ENCODE results near the gene KIRREL1. TPM values are rescaled to one million over a fixed set of nuclear protein-coding genes. Genes with fewer than 3 reads are reported as not detected.

The KIRREL1 gene
- total and polyA plus RNA-seq, 2 experiments from 2014 or later: 5.1 to 35.2 TPM

DNA sequence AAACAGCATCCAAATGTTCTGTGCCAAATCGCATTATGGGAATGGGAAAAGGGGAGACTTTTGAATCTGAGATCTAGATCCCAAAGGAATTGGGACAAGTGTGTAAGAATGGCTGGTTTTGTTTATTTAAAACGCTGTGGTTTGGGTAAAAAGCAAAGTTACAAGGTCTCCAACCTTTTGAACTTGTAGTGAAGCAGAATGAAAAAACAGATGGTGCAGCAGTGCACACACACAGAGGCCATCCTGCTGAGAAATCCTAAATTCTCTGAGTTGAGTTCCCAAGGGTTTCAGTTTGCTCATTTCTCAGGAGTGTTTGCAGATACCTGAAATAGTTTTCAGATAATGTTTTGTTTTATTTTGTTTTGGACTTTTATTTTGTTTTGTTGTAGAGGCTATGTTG, 107.1 kb downstream of the KIRREL1 start:
- Mint-ChIP-seq H3K27ac (no peak overlapping the region), H3K27me3 (ENCODE audit: insufficient read depth, low read depth, poor library complexity) (peaks cover 16% of the 10 kb centered on the region), H3K9me3 (no peaks in the 10 kb centered on the region), H3K4me1 (peaks cover 91% of the 10 kb centered on the region), H3K36me3 (ENCODE audit: low read depth) (peaks cover 12% of the 10 kb centered on the region), H3K4me3 (no peak overlapping the region)
- Histone ChIP-seq H3K79me2 (replicated peaks; ENCODE audit: insufficient read depth) (no peaks in the 10 kb centered on the region), H3K27ac (ENCODE audit: low read depth) (no peak overlapping the region), H3K9me2 (ENCODE audit: insufficient read depth) (no peaks in the 10 kb centered on the region), H3K4me2 (no peak overlapping the region), H3K36me3 (ENCODE audit: insufficient read depth) (no peaks in the 10 kb centered on the region), H3K4me1 (ENCODE audit: insufficient read depth) (peaks cover 78% of the 10 kb centered on the region), H3K27me3 (ENCODE audit: insufficient read depth) (no peaks in the 10 kb centered on the region), H3K4me3 (no peak overlapping the region), H2AFZ (no peak overlapping the region), H3F3A (replicated peaks; ENCODE audit: low read depth) (peaks cover 5% of the 10 kb centered on the region; the same call in 1 of the 2 replicates), H4K20me1 (replicated peaks; ENCODE audit: insufficient read depth) (no peaks in the 10 kb centered on the region)
- ATAC-seq: no peak
- no peak for DNase-seq (ENCODE audit: low spot score)
- TF ChIP-seq, protein P1, sequence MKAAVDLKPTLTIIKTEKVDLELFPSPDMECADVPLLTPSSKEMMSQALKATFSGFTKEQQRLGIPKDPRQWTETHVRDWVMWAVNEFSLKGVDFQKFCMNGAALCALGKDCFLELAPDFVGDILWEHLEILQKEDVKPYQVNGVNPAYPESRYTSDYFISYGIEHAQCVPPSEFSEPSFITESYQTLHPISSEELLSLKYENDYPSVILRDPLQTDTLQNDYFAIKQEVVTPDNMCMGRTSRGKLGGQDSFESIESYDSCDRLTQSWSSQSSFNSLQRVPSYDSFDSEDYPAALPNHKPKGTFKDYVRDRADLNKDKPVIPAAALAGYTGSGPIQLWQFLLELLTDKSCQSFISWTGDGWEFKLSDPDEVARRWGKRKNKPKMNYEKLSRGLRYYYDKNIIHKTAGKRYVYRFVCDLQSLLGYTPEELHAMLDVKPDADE (IDR thresholded peaks at IDR 0.05): no peak
- TF ChIP-seq POLR2AphosphoS5 (IDR thresholded peaks at IDR 0.05; ENCODE audit: low read depth): no peak

DNA sequence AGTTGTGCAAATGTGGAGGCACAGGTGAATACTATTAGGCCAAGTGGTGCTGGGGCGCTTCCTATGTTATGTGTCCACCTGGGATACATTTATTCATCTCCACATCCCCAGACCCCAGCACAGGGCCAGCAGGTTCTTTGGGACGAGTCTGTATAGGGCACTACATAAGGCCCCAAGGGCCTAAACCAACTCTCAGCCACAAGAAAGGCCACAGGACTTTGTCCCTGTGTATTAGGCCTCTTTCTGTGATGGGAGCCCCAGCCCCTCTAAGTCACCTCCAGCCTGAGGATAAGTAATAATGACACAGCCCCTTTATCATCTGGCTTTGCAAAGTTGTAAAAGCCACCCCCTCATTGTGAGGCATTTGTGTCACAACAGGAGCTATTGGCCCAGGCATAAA, 108.0 kb downstream of the KIRREL1 start:
- no peaks in the 10 kb centered on the region for H3K36me3 ChIP-seq (ENCODE audit: insufficient read depth)
- H3F3A ChIP-seq (replicated peaks; ENCODE audit: low read depth): peaks cover 5% of the 10 kb centered on the region; the same call in 1 of the 2 replicates
- H3K4me1 Mint-ChIP-seq: peaks cover 94% of the 10 kb centered on the region
- peak overlapping the region; percentile 55; the same call in 1 of the 2 replicates for H3K27ac Mint-ChIP-seq
- H3K79me2 ChIP-seq (replicated peaks; ENCODE audit: insufficient read depth): no peaks in the 10 kb centered on the region
- TF ChIP-seq ZNF114 (CRISPR knock-in tag; IDR thresholded peaks at IDR 0.05): no peak
- TF ChIP-seq, protein P1 (IDR thresholded peaks at IDR 0.05): no peak
- no peak overlapping the region for H3K4me3 Mint-ChIP-seq
- H3K9me2 ChIP-seq (ENCODE audit: insufficient read depth): no peaks in the 10 kb centered on the region
- peak overlapping the region; percentile 63; the same call in 1 of the 2 replicates for H3K4me2 ChIP-seq
- ATAC-seq: no peak
- DNase-seq (ENCODE audit: low spot score): no peak
- no peaks in the 10 kb centered on the region for H4K20me1 ChIP-seq (replicated peaks; ENCODE audit: insufficient read depth)
- H3K27me3 Mint-ChIP-seq (ENCODE audit: insufficient read depth, low read depth, poor library complexity): peaks cover 19% of the 10 kb centered on the region
- no peaks in the 10 kb centered on the region for H3K27me3 ChIP-seq (ENCODE audit: insufficient read depth)
- H3K9me3 Mint-ChIP-seq: no peaks in the 10 kb centered on the region
- H3K4me1 ChIP-seq (ENCODE audit: insufficient read depth): peaks cover 83% of the 10 kb centered on the region
- no peak overlapping the region for H3K4me3 ChIP-seq
- no peak overlapping the region for H2AFZ ChIP-seq
- H3K36me3 Mint-ChIP-seq (ENCODE audit: low read depth): peaks cover 3% of the 10 kb centered on the region
- H3K27ac ChIP-seq (ENCODE audit: low read depth): peak overlapping the region; percentile 82

DNA sequence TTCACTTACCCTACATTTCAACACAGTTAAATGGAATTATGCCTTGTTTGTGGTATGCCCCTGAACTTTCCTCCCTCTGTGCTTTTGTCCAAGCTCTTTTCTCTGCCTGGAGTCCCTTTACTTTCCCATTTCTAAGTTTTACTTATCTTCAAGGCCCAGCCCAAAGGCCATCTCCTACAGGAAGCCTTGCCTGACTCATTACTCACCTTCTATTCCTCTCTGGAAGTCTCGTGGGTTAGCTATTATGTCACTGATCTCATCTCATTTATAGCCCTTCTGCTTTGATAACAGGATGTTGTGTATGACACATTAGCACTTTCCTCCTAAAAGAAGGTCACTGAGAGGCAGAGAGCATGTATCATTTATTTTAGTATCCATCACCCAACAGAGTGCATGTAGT, 108.5 kb downstream of the KIRREL1 start:
- Histone ChIP-seq H3K9me2 (ENCODE audit: insufficient read depth) (no peaks in the 10 kb centered on the region), H3K79me2 (replicated peaks; ENCODE audit: insufficient read depth) (no peaks in the 10 kb centered on the region), H3F3A (replicated peaks; ENCODE audit: low read depth) (peaks cover 5% of the 10 kb centered on the region; the same call in 1 of the 2 replicates), H3K36me3 (ENCODE audit: insufficient read depth) (no peaks in the 10 kb centered on the region), H3K4me2 (peak overlapping the region; percentile 63; the same call in 1 of the 2 replicates), H3K4me1 (ENCODE audit: insufficient read depth) (peaks cover 85% of the 10 kb centered on the region), H2AFZ (no peak overlapping the region), H3K27me3 (ENCODE audit: insufficient read depth) (no peaks in the 10 kb centered on the region), H4K20me1 (replicated peaks; ENCODE audit: insufficient read depth) (no peaks in the 10 kb centered on the region), H3K4me3 (no peak overlapping the region), H3K27ac (ENCODE audit: low read depth) (peak overlapping the region; percentile 82)
- TF ChIP-seq NANOG (IDR thresholded peaks at IDR 0.05; ENCODE audit: borderline replicate concordance): no peak
- TF ChIP-seq, protein P1 (IDR thresholded peaks at IDR 0.05): no peak
- no peak for TF ChIP-seq STAT1 (IDR thresholded peaks at IDR 0.05; ENCODE audit: unreplicated experiment)
- no peak for TF ChIP-seq CREB1 (CRISPR knock-in tag; IDR thresholded peaks at IDR 0.05; ENCODE audit: low read depth)
- peaks cover 91% of the 10 kb centered on the region for H3K4me1 Mint-ChIP-seq
- peak overlapping the region; percentile 55 for H3K27ac Mint-ChIP-seq
- H3K9me3 Mint-ChIP-seq: no peaks in the 10 kb centered on the region
- no peak for DNase-seq (ENCODE audit: low spot score)
- peaks cover 14% of the 10 kb centered on the region for H3K27me3 Mint-ChIP-seq (ENCODE audit: insufficient read depth, low read depth, poor library complexity)
- no peak for ATAC-seq
- no peak overlapping the region for H3K4me3 Mint-ChIP-seq
- H3K36me3 Mint-ChIP-seq (ENCODE audit: low read depth): no peaks in the 10 kb centered on the region

Data from GM23338 (cell line).